ENCODE measurements around the gene OPRL1. TPM values are rescaled to one million over a fixed set of nuclear protein-coding genes. Genes with fewer than 3 reads are reported as not detected.

OPRL1 gene
- polyA plus RNA-seq, 1 of the 3 experiments (the other 2 are of a cell fraction): 1.8 TPM

DNA sequence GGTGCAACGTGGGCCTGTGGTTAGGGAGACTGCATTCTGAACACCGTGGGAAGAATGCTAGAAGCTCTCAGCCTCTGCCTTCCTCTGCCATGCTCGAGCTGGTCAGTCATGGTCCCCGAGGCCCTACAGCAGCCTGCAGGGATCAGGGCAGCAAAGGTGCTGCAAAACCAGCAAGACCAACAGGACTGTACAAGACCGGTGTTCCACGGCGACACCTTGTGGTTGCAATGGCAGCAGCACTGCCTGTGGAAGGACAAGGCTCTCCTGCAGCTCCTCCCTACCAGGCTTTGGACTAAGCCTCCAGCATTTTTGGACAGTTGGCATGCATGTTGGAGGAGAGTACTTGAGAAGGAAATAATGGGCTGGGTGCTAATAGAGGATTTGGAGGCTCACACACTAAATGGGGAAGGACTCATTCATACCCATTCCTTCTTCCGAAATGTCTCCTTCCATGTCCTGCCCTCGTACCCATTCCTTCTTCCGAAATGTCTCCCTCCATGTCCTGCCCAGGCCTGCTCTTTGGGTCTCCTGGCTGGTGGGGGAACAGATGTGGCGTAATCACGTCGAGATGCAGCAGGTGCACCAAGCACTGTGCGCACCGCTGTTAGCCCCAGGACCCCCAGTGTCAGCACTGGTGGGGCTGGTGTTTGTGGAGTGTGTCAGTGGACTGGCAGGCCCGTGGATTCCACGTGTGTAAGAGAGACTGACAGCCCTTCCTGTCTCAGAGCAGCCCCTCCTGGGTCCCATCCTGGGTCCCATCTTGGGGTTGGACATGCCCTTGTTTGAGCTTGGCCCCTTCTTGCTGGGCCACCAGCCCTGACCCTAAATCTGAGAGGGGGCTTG lies 65.8 kb downstream of the OPRL1 start:
- DNase-seq: no peak
- Histone ChIP-seq H3F3A (replicated peaks; ENCODE audit: insufficient read depth) (no peaks in the 10 kb centered on the region), H3K4me1 (ENCODE audit: control insufficient read depth in 1 of 2, insufficient read depth in 2 of 2, low read depth in 1 of 2, low read length in 1 of 2) (peaks cover 0 to 22% of the 10 kb centered on the region in 2 experiments; a peak in 1 of 4 replicates), H3K4me2 (no peak overlapping the region), H2AFZ (ENCODE audit: low read depth) (no peak overlapping the region), H3K9me2 (no peaks in the 10 kb centered on the region), H3K9me3 (no peaks in the 10 kb centered on the region), H3K27me3 (ENCODE audit: insufficient read depth) (no peaks in the 10 kb centered on the region), H3K27ac (ENCODE audit: low read depth in 2 of 2, low read length in 1 of 2) (peak overlapping the region in 1 of 2 experiments; percentile 64; a peak in 2 of 4 replicates), H3K79me2 (ENCODE audit: insufficient read depth) (no peaks in the 10 kb centered on the region), H3K9ac (no peak overlapping the region), H4K20me1 (ENCODE audit: insufficient read depth) (no peaks in the 10 kb centered on the region), H3K36me3 (replicated peaks in 1 of 2; ENCODE audit: control insufficient read depth in 1 of 2, insufficient read depth in 2 of 2, low read length in 1 of 2) (no peaks in the 10 kb centered on the region), H3K4me3 (ENCODE audit: low read depth in 2 of 2, low read length in 1 of 2) (no peak overlapping the region)
- ChIA-PET POLR2A (interaction anchor here (1.2 to 1.9 kb wide), 2 partner anchors 10 to 19 kb away, joined by 3 to 8 read pairs; partner anchors contain the start of gene MYT1), CTCF (interaction anchor here (1.1 to 1.8 kb wide), 3 partner anchors 10 to 62 kb away, joined by 3 to 7 read pairs (median 4); no protein-coding TSS in a partner anchor)
- TF ChIP-seq ELF1 (IDR thresholded peaks at IDR 0.05) (no peak), GATA2 (CRISPR knock-in tag; IDR thresholded peaks at IDR 0.05) (no peak), CTCF (IDR thresholded peaks at IDR 0.05) (peak; percentile 33; the same call in 1 of the 2 replicates), RXRA (IDR thresholded peaks at IDR 0.05; ENCODE audit: borderline replicate concordance, low read depth) (no peak), MXI1 (IDR thresholded peaks at IDR 0.05; ENCODE audit: low read depth, low read length) (no peak), TCF12 (IDR thresholded peaks at IDR 0.05) (no peak)
- 63% methylated on average over 15 of the region's 17 CpGs for WGBS (ENCODE audit: low lambda C conversion rate)

DNA sequence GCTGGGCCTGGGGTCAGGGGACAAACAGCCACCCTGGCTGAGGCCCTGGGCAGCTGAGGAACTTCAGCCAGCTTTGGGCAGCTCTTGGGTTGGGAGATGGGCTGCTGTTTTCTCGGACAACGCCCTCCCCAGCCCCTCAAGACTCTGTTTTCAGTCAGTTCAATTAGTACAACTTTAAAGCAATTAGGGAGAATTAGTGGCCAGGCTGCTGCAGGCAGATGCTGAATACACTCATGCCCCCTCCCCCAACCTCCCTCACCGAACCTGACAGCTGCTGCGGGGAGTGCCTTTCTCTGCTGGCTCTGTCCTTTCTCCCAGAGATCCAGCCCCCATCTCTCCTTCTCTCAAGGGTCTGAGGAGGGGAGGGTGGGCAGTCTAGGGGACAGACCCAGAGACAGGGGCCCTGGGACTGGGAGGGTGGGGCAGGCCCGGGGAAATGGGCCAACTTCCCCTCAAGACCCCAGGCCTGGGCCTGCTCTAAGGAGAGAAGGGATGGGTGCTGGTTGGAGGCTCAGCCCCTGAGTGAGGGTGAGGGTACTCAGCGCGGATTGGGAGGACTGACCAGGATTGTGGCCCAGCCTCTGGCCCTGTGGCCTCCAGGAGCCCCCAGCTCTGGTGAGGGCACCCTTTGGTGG lies 66.5 kb downstream of the OPRL1 start:
- WGBS (ENCODE audit: low lambda C conversion rate): 25% methylated on average over 6 of the region's 7 CpGs
- Histone ChIP-seq H2AFZ (ENCODE audit: low read depth) (no peak overlapping the region), H3K4me2 (no peak overlapping the region), H3K27ac (ENCODE audit: low read depth in 2 of 2, low read length in 1 of 2) (peak overlapping the region in 1 of 2 experiments; percentile 71; a peak in 2 of 4 replicates), H3K4me1 (ENCODE audit: control insufficient read depth in 1 of 2, insufficient read depth in 2 of 2, low read depth in 1 of 2, low read length in 1 of 2) (peaks cover 0 to 22% of the 10 kb centered on the region in 2 experiments; a peak in 1 of 4 replicates), H3K79me2 (ENCODE audit: insufficient read depth) (no peaks in the 10 kb centered on the region), H3K27me3 (ENCODE audit: insufficient read depth) (no peaks in the 10 kb centered on the region), H3K4me3 (ENCODE audit: low read depth in 2 of 2, low read length in 1 of 2) (no peak overlapping the region), H3K9me3 (no peaks in the 10 kb centered on the region), H4K20me1 (ENCODE audit: insufficient read depth) (no peaks in the 10 kb centered on the region), H3K9me2 (no peaks in the 10 kb centered on the region), H3F3A (replicated peaks; ENCODE audit: insufficient read depth) (no peaks in the 10 kb centered on the region), H3K36me3 (replicated peaks in 1 of 2; ENCODE audit: control insufficient read depth in 1 of 2, insufficient read depth in 2 of 2, low read length in 1 of 2) (no peaks in the 10 kb centered on the region), H3K9ac (no peak overlapping the region)
- TF ChIP-seq RAD21 (IDR thresholded peaks at IDR 0.05; ENCODE audit: low read length) (peak; percentile 20; the same call in 1 of the 2 replicates), GATA2 (CRISPR knock-in tag; IDR thresholded peaks at IDR 0.05) (no peak), FOXJ3 (CRISPR knock-in tag; IDR thresholded peaks at IDR 0.05) (peak; percentile 70), EP300 (IDR thresholded peaks at IDR 0.05; ENCODE audit: borderline replicate concordance in 1 of 2, low read depth in 1 of 2, low read length in 1 of 2) (peak in 1 of 2 experiments; percentile 75; a peak in 2 of 4 replicates), POLR2AphosphoS5 (IDR thresholded peaks at IDR 0.05; ENCODE audit: low read depth, low read length) (no peak), MXI1 (IDR thresholded peaks at IDR 0.05; ENCODE audit: low read depth, low read length) (peak; percentile 41; the same call in 1 of the 2 replicates), RCOR1 (IDR thresholded peaks at IDR 0.05; ENCODE audit: low read length) (peak; percentile 39; the same call in 1 of the 2 replicates), CHD2 (IDR thresholded peaks at IDR 0.05; ENCODE audit: low read length, partially characterized antibody) (peak; percentile 84), RFX5 (IDR thresholded peaks at IDR 0.05; ENCODE audit: low read length) (no peak)
- TF ChIP-seq, protein P1, sequence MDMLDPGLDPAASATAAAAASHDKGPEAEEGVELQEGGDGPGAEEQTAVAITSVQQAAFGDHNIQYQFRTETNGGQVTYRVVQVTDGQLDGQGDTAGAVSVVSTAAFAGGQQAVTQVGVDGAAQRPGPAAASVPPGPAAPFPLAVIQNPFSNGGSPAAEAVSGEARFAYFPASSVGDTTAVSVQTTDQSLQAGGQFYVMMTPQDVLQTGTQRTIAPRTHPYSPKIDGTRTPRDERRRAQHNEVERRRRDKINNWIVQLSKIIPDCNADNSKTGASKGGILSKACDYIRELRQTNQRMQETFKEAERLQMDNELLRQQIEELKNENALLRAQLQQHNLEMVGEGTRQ (IDR thresholded peaks at IDR 0.05; ENCODE audit: borderline replicate concordance, low read depth, low read length): no peak
- TF ChIP-seq, protein P2, sequence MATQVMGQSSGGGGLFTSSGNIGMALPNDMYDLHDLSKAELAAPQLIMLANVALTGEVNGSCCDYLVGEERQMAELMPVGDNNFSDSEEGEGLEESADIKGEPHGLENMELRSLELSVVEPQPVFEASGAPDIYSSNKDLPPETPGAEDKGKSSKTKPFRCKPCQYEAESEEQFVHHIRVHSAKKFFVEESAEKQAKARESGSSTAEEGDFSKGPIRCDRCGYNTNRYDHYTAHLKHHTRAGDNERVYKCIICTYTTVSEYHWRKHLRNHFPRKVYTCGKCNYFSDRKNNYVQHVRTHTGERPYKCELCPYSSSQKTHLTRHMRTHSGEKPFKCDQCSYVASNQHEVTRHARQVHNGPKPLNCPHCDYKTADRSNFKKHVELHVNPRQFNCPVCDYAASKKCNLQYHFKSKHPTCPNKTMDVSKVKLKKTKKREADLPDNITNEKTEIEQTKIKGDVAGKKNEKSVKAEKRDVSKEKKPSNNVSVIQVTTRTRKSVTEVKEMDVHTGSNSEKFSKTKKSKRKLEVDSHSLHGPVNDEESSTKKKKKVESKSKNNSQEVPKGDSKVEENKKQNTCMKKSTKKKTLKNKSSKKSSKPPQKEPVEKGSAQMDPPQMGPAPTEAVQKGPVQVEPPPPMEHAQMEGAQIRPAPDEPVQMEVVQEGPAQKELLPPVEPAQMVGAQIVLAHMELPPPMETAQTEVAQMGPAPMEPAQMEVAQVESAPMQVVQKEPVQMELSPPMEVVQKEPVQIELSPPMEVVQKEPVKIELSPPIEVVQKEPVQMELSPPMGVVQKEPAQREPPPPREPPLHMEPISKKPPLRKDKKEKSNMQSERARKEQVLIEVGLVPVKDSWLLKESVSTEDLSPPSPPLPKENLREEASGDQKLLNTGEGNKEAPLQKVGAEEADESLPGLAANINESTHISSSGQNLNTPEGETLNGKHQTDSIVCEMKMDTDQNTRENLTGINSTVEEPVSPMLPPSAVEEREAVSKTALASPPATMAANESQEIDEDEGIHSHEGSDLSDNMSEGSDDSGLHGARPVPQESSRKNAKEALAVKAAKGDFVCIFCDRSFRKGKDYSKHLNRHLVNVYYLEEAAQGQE (IDR thresholded peaks at IDR 0.05; ENCODE audit: low read depth, low read length): no peak
- DNase-seq: peak; percentile 85
- CTCF ChIA-PET: interaction anchor here (1.0 to 1.9 kb wide), 4 partner anchors 9 to 77 kb away, joined by 3 to 4 read pairs (median 4); no protein-coding TSS in a partner anchor
- POLR2A ChIA-PET: interaction anchor here (1.2 to 1.9 kb wide), 2 partner anchors 9 to 18 kb away, joined by 3 to 8 read pairs; partner anchors contain the start of gene MYT1
